SK-N-SH treated with all-trans-retinoic acid at 6 μM for 48 hours (cell line): ENCODE results near the gene INSYN1.
"Not testable (repeated sequence)": the region's sequence is repeated elsewhere in the genome, so short reads cannot be mapped to it uniquely, and the experiment has no call there.

ENCODE experiments used
- ATAC-seq: fragments of 200-7000 bp; cut with Tn5 transposase; 3 replicates; pipeline ENCODE4 v1.9.1; 2020; ENCODE audit warnings: mild to moderate bottlenecking, moderate library complexity
- ARNTL ChIP-seq: fragments of 450-650 bp; formaldehyde crosslinking; IDR thresholded peaks from 2 replicates; pipeline ENCODE4 v1.5.0; 2020; ENCODE audit warnings: low read depth, mild to moderate bottlenecking, moderate library complexity, borderline replicate concordance
- BACH2 ChIP-seq: fragments of 250-450 bp; sonication (Bioruptor Pico); IDR thresholded peaks from 2 replicates; pipeline ENCODE4 v1.9.0; 2021; ENCODE audit warnings: mild to moderate bottlenecking, borderline replicate concordance
- CSDC2 ChIP-seq: fragments of 250-450 bp; sonication (Bioruptor Pico); IDR thresholded peaks from 2 replicates; pipeline ENCODE4 v1.5.0; 2020; ENCODE audit warnings: mild to moderate bottlenecking, moderate library complexity
- ESRRG ChIP-seq: fragments of 250-450 bp; sonication (Bioruptor Pico); IDR thresholded peaks from 2 replicates; pipeline ENCODE4 v1.6.1; 2021; ENCODE audit warnings: mild to moderate bottlenecking
- GLIS3 ChIP-seq: fragments of 250-450 bp; sonication (Bioruptor Pico); IDR thresholded peaks from 2 replicates; pipeline ENCODE4 v1.5.0; 2020; ENCODE audit warnings: mild to moderate bottlenecking, moderate library complexity
- ISL1 ChIP-seq: fragments of 250-450 bp; sonication (Bioruptor Pico); IDR thresholded peaks from 2 replicates; pipeline ENCODE4 v2.1.2; 2022; ENCODE audit warnings: mild to moderate bottlenecking, moderate library complexity
- PPARA ChIP-seq: fragments of 250-450 bp; sonication (Bioruptor Pico); IDR thresholded peaks from 2 replicates; pipeline ENCODE4 v1.5.0; 2020; ENCODE audit warnings: mild to moderate bottlenecking, borderline replicate concordance
- RARB ChIP-seq: fragments of 250-450 bp; sonication (Bioruptor Pico); IDR thresholded peaks from 2 replicates; pipeline ENCODE4 v1.8.0; 2021; ENCODE audit warnings: mild to moderate bottlenecking, moderate library complexity
- SNAI2 ChIP-seq: fragments of 250-450 bp; sonication (Bioruptor Pico); IDR thresholded peaks from 2 replicates; pipeline ENCODE4 v1.5.0; 2020; ENCODE audit warnings: mild to moderate bottlenecking, moderate library complexity
- TCF4 ChIP-seq: fragments of 250-450 bp; sonication (Bioruptor Pico); IDR thresholded peaks from 2 replicates; pipeline ENCODE4 v1.8.0; 2021; ENCODE audit warnings: mild to moderate bottlenecking, moderate library complexity, borderline replicate concordance
- TOX ChIP-seq: fragments of 250-450 bp; sonication (Bioruptor Pico); IDR thresholded peaks from 2 replicates; pipeline ENCODE4 v1.8.0; 2021; ENCODE audit warnings: mild to moderate bottlenecking, moderate library complexity, borderline replicate concordance
- ZC3H10 ChIP-seq: fragments of 250-450 bp; sonication (Bioruptor Pico); IDR thresholded peaks from 2 replicates; pipeline ENCODE4 v1.5.1; 2021; ENCODE audit warnings: mild to moderate bottlenecking, moderate library complexity
- ZFP3 ChIP-seq: fragments of 250-450 bp; sonication (Bioruptor Pico); IDR thresholded peaks from 2 replicates; pipeline ENCODE4 v1.5.0; 2020; ENCODE audit warnings: mild to moderate bottlenecking, moderate library complexity
- ZFP30 ChIP-seq: fragments of 450-650 bp; formaldehyde crosslinking; IDR thresholded peaks from 2 replicates; pipeline ENCODE4 v1.5.0; 2022; ENCODE audit warnings: mild to moderate bottlenecking, moderate library complexity
- ZNF70 ChIP-seq: fragments of 450-650 bp; formaldehyde crosslinking; IDR thresholded peaks from 2 replicates; pipeline ENCODE4 v1.5.0; 2020; ENCODE audit warnings: mild to moderate bottlenecking, moderate library complexity
- TF ChIP-seq, protein P1 (sequence below): fragments of 250-450 bp; sonication (Bioruptor Pico); IDR thresholded peaks from 2 replicates; pipeline ENCODE4 v1.5.1; 2021; ENCODE audit warnings: mild to moderate bottlenecking, moderate library complexity
- TF ChIP-seq, protein P2 (sequence below): fragments of 250-450 bp; sonication (Bioruptor Pico); IDR thresholded peaks from 2 replicates; pipeline ENCODE4 v1.8.0; 2020; ENCODE audit warnings: mild to moderate bottlenecking, moderate library complexity, borderline replicate concordance
- TF ChIP-seq, protein P3 (sequence below): fragments of 250-450 bp; sonication (Bioruptor Pico); IDR thresholded peaks from 2 replicates; pipeline ENCODE4 v1.5.0; 2020; ENCODE audit warnings: mild to moderate bottlenecking, moderate library complexity
- TF ChIP-seq, protein P4 (sequence below): fragments of 250-450 bp; sonication (Bioruptor Pico); IDR thresholded peaks from 2 replicates; pipeline ENCODE4 v1.5.1; 2020; ENCODE audit warnings: low read depth, mild to moderate bottlenecking, moderate library complexity
- TF ChIP-seq, protein P5 (sequence below): fragments of 250-450 bp; sonication (Bioruptor Pico); IDR thresholded peaks from 2 replicates; pipeline ENCODE4 v1.8.0; 2021; ENCODE audit warnings: low read depth, mild to moderate bottlenecking, moderate library complexity, borderline replicate concordance

Gene INSYN1

DNA sequence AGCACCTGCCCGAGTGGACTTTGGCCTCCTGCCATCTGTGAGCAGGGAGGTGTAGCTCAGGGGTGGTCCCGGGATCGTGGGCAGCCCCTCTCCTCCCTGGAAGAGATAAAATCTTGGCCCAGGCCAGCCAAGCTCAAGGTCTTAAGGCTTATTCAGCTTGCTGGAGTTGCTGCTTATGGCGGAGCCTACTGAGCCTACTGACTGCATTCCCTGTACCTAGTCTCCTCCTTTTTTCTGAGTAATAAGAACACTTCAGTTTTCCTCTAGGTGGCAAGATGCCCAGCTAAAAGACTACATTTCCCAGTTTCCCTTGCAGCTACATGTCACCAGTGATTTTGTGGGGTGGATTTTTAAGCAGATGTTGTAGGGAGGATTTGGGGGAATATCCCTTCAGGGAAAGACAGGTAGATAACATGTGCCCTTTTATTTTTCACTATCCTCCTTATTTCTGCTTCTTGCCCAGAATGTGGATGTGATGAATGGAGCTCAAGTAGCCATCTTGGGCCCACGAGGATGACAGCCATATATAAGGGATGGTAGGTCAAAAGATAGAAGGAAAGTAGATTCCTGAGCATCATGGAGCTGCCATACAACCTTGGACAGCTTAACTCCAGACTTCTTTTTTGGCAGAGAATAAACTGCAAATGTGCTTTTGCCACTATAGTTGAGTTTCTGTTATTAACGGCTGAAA, 41.4 kb upstream of the INSYN1 start:
- ATAC-seq: peak; percentile 25; the same call in 1 of the 3 replicates
- TF ChIP-seq ZNF70 (CRISPR knock-in tag) (no peak), ARNTL (no peak), TOX (no peak), BACH2 (no peak), ZC3H10 (CRISPR knock-in tag) (no peak), ESRRG (CRISPR knock-in tag) (no peak), SNAI2 (CRISPR knock-in tag) (no peak), ZFP3 (CRISPR knock-in tag) (no peak)
- TF ChIP-seq, protein P1, sequence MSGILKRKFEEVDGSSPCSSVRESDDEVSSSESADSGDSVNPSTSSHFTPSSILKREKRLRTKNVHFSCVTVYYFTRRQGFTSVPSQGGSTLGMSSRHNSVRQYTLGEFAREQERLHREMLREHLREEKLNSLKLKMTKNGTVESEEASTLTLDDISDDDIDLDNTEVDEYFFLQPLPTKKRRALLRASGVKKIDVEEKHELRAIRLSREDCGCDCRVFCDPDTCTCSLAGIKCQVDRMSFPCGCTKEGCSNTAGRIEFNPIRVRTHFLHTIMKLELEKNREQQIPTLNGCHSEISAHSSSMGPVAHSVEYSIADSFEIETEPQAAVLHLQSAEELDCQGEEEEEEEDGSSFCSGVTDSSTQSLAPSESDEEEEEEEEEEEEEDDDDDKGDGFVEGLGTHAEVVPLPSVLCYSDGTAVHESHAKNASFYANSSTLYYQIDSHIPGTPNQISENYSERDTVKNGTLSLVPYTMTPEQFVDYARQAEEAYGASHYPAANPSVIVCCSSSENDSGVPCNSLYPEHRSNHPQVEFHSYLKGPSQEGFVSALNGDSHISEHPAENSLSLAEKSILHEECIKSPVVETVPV (CRISPR knock-in tag): no peak
- TF ChIP-seq, protein P2, sequence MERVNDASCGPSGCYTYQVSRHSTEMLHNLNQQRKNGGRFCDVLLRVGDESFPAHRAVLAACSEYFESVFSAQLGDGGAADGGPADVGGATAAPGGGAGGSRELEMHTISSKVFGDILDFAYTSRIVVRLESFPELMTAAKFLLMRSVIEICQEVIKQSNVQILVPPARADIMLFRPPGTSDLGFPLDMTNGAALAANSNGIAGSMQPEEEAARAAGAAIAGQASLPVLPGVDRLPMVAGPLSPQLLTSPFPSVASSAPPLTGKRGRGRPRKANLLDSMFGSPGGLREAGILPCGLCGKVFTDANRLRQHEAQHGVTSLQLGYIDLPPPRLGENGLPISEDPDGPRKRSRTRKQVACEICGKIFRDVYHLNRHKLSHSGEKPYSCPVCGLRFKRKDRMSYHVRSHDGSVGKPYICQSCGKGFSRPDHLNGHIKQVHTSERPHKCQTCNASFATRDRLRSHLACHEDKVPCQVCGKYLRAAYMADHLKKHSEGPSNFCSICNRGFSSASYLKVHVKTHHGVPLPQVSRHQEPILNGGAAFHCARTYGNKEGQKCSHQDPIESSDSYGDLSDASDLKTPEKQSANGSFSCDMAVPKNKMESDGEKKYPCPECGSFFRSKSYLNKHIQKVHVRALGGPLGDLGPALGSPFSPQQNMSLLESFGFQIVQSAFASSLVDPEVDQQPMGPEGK: no peak
- TF ChIP-seq, protein P3, sequence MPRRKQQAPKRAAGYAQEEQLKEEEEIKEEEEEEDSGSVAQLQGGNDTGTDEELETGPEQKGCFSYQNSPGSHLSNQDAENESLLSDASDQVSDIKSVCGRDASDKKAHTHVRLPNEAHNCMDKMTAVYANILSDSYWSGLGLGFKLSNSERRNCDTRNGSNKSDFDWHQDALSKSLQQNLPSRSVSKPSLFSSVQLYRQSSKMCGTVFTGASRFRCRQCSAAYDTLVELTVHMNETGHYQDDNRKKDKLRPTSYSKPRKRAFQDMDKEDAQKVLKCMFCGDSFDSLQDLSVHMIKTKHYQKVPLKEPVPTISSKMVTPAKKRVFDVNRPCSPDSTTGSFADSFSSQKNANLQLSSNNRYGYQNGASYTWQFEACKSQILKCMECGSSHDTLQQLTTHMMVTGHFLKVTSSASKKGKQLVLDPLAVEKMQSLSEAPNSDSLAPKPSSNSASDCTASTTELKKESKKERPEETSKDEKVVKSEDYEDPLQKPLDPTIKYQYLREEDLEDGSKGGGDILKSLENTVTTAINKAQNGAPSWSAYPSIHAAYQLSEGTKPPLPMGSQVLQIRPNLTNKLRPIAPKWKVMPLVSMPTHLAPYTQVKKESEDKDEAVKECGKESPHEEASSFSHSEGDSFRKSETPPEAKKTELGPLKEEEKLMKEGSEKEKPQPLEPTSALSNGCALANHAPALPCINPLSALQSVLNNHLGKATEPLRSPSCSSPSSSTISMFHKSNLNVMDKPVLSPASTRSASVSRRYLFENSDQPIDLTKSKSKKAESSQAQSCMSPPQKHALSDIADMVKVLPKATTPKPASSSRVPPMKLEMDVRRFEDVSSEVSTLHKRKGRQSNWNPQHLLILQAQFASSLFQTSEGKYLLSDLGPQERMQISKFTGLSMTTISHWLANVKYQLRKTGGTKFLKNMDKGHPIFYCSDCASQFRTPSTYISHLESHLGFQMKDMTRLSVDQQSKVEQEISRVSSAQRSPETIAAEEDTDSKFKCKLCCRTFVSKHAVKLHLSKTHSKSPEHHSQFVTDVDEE (CRISPR knock-in tag): no peak
- TF ChIP-seq, protein P4, sequence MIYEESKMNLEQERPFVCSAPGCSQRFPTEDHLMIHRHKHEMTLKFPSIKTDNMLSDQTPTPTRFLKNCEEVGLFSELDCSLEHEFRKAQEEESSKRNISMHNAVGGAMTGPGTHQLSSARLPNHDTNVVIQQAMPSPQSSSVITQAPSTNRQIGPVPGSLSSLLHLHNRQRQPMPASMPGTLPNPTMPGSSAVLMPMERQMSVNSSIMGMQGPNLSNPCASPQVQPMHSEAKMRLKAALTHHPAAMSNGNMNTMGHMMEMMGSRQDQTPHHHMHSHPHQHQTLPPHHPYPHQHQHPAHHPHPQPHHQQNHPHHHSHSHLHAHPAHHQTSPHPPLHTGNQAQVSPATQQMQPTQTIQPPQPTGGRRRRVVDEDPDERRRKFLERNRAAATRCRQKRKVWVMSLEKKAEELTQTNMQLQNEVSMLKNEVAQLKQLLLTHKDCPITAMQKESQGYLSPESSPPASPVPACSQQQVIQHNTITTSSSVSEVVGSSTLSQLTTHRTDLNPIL (CRISPR knock-in tag): no peak

DNA sequence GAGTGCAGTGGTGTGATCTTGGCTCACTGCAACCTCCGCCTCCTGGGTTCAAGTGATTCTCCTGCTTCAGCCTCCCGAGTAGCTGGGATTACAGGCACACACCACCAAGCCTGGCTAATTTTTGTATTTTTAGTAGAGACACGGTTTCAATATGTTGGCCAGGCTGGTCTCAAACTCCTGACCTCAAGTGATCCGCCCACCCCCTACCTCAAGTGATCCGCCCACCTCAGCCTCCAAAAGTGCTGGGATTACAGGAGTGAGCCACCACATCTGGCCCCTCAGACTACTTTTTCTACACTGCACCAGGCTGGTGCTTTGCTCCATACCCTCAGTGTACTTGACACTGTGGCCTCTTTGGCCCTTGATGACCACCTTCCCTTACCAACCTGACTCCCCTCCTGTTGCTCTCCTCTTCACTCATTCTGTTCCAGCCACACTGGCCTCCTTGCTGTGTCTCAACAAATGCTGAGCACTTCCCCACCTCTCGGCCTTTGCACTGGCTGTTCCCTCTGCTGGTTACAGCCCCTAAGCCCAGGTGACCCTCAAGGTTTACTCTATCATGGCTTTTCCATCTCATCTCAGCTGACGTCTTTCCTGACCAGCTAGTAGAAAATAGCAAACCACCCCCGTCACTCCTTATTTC, 39.9 kb upstream of the INSYN1 start:
- ATAC-seq: not testable (repeated sequence)

DNA sequence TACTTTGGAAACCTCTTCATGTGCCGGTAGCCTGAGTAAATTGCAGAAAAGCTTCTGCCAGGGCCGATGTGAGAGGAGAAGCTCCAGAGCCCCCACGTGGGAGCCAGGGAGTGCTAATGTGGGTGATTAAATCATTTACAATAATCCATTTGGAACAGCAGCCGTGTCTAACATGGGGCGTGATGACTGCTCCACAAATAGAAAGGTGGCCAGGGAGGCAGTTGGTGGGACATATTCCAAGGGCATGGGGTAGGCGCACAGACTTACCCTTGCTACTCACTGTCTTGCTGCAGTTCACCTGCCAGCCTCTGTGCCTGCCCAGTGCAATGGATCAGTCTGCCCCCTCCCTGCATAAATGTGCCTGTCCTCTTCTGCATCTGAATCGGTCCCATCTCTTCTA, 39.3 kb upstream of the INSYN1 start:
- no peak for TF ChIP-seq ZC3H10 (CRISPR knock-in tag)
- no peak for TF ChIP-seq ESRRG (CRISPR knock-in tag)
- TF ChIP-seq, all 23 proteins: peak for 0
- no peak for ATAC-seq

DNA sequence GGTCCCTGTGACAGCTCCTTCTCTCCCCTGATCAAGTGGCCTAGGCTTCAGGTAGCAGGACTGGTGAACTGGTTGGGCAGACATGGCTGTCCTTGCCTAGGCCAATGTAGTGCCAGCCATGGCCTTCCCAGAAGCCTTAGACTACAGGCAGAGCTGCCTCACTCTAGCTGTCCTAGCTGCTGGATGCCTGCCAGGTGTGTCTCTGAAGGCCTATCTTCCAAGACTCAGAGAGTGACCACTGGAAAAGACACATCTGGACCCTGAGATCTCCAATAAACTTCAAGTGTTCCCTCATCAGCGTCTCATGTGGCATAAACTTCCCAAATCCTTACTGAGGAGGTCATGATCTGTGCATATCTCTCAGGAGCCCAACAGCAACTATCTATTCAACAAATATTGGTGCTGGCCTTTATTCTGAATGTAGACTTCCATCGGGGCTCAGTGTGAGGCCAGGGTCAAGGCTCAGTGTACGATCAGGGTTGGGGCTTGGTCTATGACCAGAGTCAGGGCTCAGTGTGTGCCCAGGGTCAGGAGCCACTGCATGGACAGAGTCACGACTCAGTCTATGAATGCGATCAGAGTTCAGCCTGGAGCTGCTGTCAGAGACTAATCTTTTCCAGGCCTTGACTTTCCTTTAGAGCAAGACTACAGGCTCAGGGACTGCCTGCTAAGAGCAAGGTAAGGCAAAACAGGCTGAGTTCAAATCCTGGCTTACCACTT, 36.5 kb upstream of the INSYN1 start:
- TF ChIP-seq SNAI2 (CRISPR knock-in tag) (no peak), ISL1 (no peak), TOX (no peak), CSDC2 (CRISPR knock-in tag) (no peak), TCF4 (no peak)
- TF ChIP-seq, protein P4 (CRISPR knock-in tag): no peak
- ATAC-seq: no peak

DNA sequence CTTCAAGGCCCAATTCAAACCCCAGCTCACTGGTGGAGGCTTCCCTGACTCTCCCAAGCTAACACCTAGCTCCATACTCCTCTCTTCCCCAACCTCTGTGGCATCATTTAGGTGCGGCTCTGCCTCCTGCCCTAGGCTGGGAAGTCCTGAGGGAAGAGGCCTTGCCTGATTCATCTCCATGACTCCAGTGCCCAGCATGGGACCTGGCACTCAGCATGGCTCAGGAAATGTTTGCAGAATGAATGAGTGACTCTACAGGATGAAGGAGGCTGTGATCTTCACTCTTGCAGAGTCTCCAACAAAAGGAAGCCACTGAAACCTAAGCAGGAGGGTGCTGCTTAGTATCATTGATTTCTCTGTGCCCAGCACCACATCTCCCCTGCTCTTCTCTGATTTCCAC, 34.5 kb upstream of the INSYN1 start:
- no peak for ATAC-seq
- TF ChIP-seq ZC3H10 (CRISPR knock-in tag): no peak
- no peak for TF ChIP-seq TOX
- no peak for TF ChIP-seq PPARA
- TF ChIP-seq, protein P2: no peak
- no peak for TF ChIP-seq RARB (CRISPR knock-in tag)
- TF ChIP-seq CSDC2 (CRISPR knock-in tag): no peak
- TF ChIP-seq GLIS3: no peak
- TF ChIP-seq, protein P5, sequence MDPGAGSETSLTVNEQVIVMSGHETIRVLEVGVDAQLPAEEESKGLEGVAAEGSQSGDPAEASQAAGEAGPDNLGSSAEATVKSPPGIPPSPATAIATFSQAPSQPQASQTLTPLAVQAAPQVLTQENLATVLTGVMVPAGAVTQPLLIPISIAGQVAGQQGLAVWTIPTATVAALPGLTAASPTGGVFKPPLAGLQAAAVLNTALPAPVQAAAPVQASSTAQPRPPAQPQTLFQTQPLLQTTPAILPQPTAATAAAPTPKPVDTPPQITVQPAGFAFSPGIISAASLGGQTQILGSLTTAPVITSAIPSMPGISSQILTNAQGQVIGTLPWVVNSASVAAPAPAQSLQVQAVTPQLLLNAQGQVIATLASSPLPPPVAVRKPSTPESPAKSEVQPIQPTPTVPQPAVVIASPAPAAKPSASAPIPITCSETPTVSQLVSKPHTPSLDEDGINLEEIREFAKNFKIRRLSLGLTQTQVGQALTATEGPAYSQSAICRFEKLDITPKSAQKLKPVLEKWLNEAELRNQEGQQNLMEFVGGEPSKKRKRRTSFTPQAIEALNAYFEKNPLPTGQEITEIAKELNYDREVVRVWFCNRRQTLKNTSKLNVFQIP: no peak
- TF ChIP-seq ZFP30 (CRISPR knock-in tag): no peak
- no peak for TF ChIP-seq ESRRG (CRISPR knock-in tag)
